Measurements from ENCODE around the gene NPEPL1. TPM values are rescaled to one million over a fixed set of nuclear protein-coding genes. Genes with fewer than 3 reads are reported as not detected.
A peak's percentile ranks its signal among the peaks of the same experiment; 100 is the strongest.

NPEPL1 gene
- total RNA-seq, 1 donor from 2014 or later, result 33.6 TPM

DNA sequence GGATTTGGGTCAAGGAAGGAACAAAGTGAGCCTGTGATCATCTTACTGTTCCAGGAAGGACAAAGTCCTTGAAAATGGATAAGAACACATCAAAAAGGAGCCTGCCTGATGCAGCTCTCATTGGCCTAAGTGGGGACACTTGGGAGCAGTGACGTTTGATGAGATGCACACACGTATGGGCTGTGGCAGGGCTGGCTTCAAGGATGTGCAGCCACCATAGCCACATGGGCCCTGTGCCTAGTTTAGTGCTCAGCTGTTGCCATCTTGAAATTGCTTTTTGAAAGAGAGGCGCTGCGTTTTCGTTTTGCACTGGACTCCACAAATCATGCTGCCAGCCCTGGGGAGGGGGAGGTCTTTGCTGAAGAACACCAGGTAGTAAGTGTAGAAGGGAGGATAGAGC lies 6.6 kb upstream of the NPEPL1 start:
- no peak for DNase-seq
- Histone ChIP-seq H3K36me3 (peaks cover 3% of the 10 kb centered on the region), H3K9me3 (replicated peaks) (no peaks in the 10 kb centered on the region), H3K27me3 (ENCODE audit: low read depth) (no peaks in the 10 kb centered on the region), H3K4me1 (peaks cover 12% of the 10 kb centered on the region), H3K4me3 (no peak overlapping the region), H3K27ac (replicated peaks) (no peak overlapping the region)
- intact Hi-C loops (cut with micrococcal nuclease), result no loop called here
- TF ChIP-seq, protein P1, sequence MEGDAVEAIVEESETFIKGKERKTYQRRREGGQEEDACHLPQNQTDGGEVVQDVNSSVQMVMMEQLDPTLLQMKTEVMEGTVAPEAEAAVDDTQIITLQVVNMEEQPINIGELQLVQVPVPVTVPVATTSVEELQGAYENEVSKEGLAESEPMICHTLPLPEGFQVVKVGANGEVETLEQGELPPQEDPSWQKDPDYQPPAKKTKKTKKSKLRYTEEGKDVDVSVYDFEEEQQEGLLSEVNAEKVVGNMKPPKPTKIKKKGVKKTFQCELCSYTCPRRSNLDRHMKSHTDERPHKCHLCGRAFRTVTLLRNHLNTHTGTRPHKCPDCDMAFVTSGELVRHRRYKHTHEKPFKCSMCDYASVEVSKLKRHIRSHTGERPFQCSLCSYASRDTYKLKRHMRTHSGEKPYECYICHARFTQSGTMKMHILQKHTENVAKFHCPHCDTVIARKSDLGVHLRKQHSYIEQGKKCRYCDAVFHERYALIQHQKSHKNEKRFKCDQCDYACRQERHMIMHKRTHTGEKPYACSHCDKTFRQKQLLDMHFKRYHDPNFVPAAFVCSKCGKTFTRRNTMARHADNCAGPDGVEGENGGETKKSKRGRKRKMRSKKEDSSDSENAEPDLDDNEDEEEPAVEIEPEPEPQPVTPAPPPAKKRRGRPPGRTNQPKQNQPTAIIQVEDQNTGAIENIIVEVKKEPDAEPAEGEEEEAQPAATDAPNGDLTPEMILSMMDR (IDR thresholded peaks at IDR 0.05; ENCODE audit: borderline replicate concordance), result no peak

DNA sequence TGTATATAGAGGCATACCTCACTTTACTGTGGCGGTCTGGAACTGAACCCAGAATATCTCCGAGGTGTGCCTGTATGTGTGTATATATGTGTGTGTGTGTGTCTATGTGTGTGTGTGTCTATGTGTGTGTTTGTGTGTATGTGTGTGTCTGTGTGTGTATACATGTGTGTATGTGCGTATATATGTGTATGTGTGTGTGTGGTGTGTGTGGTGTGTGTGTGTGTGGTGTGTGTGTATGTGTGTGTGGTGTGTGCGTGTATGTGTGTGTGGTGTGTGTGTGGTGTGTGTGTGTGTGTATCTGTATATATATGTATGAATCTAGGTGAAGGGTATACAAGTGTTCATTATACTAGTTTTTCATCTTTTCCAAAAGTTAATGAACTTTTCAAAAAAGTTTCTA lies 4.2 kb upstream of the NPEPL1 start:
- H3K9me3 ChIP-seq (replicated peaks), result no peaks in the 10 kb centered on the region
- no peak overlapping the region for H3K27ac ChIP-seq (replicated peaks)
- no peak overlapping the region for H3K4me3 ChIP-seq
- intact Hi-C loops (cut with micrococcal nuclease), result no loop called here
- TF ChIP-seq, protein P1 (IDR thresholded peaks at IDR 0.05; ENCODE audit: borderline replicate concordance), result no peak
- peaks cover 27% of the 10 kb centered on the region for H3K4me1 ChIP-seq
- no peak for DNase-seq
- H3K27me3 ChIP-seq (ENCODE audit: low read depth), result no peaks in the 10 kb centered on the region
- H3K36me3 ChIP-seq, result no peaks in the 10 kb centered on the region

DNA sequence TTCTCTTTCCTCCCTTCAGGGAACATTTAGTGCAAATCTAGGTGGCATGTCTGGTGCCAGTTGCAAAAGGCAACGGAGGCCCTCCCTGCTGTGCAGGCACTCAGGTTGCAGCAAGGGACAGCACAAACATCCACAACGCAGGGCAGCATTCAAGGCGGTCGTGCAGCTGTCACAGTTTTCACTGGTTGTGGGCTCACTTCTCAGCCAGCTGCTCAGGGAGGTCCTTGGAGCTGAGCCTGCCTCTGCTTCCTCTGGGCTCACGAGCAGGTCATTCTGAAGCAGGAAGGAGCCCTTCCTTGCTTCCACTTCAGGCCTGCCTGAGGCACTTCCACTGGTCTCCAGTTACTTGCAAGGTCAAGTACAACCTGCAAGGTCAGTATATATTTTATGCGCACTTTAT lies 3.8 kb upstream of the NPEPL1 start:
- intact Hi-C loops (cut with micrococcal nuclease), result no loop called here
- no peak overlapping the region for H3K27ac ChIP-seq (replicated peaks)
- no peak overlapping the region for H3K4me3 ChIP-seq
- no peaks in the 10 kb centered on the region for H3K9me3 ChIP-seq (replicated peaks)
- TF ChIP-seq, protein P1 (IDR thresholded peaks at IDR 0.05; ENCODE audit: borderline replicate concordance), result no peak
- H3K4me1 ChIP-seq, result peaks cover 31% of the 10 kb centered on the region
- peak; percentile 14 for DNase-seq
- no peaks in the 10 kb centered on the region for H3K27me3 ChIP-seq (ENCODE audit: low read depth)
- H3K36me3 ChIP-seq, result no peaks in the 10 kb centered on the region

GRCh38 chr20:58690396-58691135 lies 2.0 kb upstream of the NPEPL1 start:
- intact Hi-C loops (cut with micrococcal nuclease), result no loop called here
- Histone ChIP-seq H3K4me1 (peaks cover 40% of the 10 kb centered on the region), H3K36me3 (peaks cover 4% of the 10 kb centered on the region), H3K27me3 (ENCODE audit: low read depth) (no peaks in the 10 kb centered on the region), H3K9me3 (replicated peaks) (no peaks in the 10 kb centered on the region), H3K4me3 (no peak overlapping the region), H3K27ac (replicated peaks) (peak overlapping the region; percentile 94)
- TF ChIP-seq, protein P1 (IDR thresholded peaks at IDR 0.05; ENCODE audit: borderline replicate concordance), result no peak
- DNase-seq, result peak; percentile 9

DNA sequence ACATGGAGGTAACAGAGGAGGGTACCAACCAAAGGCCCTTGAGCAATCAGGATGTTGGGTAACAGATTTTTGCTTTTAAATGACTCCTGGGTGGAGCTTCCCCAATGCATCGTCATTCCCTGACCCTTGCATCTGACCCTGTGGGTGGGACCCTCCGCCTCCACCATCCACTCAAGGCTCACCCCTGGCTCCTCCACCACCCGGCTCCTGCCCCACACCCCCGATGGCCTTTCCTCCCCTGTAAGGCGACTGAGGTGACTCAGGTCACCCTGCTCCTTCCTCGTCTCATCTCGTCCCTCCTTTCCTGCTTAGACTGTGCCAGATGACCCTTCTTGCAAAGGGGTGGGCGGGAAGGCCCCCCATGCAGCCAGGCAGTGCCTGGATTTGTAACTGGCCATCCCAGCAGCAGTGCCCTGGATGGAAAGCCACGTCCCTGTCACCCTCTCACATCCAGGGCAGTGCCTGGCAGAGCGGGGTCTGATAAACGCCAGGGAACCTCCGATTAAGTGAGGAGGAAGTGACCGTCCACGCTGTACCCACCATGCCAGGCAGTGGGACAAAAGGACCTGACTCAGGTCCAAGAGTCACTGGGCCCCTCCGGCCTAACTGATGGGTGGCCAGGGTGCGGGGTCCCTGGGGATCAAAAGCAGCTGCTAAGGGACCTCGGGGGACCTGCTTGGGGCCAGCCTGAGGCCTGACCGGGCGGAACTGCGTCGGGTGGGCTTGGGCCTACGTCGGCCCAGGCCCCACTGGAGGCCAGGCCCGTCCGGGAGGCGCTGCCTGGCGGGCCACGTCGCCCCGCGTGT lies 624 bp upstream of the NPEPL1 start:
- Histone ChIP-seq H3K4me3 (peak overlapping the region; percentile 46), H3K4me1 (peaks cover 40% of the 10 kb centered on the region), H3K27me3 (ENCODE audit: low read depth) (no peaks in the 10 kb centered on the region), H3K36me3 (peaks cover 18% of the 10 kb centered on the region), H3K27ac (replicated peaks) (peak overlapping the region; percentile 94), H3K9me3 (replicated peaks) (no peaks in the 10 kb centered on the region)
- TF ChIP-seq, protein P1 (IDR thresholded peaks at IDR 0.05; ENCODE audit: borderline replicate concordance), result no peak
- peak; percentile 56 for DNase-seq
- intact Hi-C loops (cut with micrococcal nuclease), result no loop called here
